IMR-90 (cell line): ENCODE results near the gene EGFL7.

Source experiments
- CHD1 ChIP-seq: IDR thresholded peaks from 2 replicates; pipeline ENCODE4 v1.6.1; 2012; ENCODE audit warnings: low read depth, low read length, improper control_type of control experiment
- MAFK ChIP-seq: IDR thresholded peaks from 2 replicates; pipeline ENCODE4 v1.6.1; 2012; ENCODE audit warnings: low read depth, low read length, improper control_type of control experiment
- NFE2L2 ChIP-seq: fragments of 150-350 bp; IDR thresholded peaks from 2 replicates; pipeline ENCODE4 v1.6.1; 2016; ENCODE audit warnings: low read depth, mild to moderate bottlenecking, low read length
- POLR2A ChIP-seq: IDR thresholded peaks from 2 replicates; pipeline ENCODE4 v1.6.1; 2012; ENCODE audit warnings: mild to moderate bottlenecking, low read depth, low read length
- RFX5 ChIP-seq: IDR thresholded peaks from 2 replicates; pipeline ENCODE4 v1.8.0; 2012; ENCODE audit warnings: low read depth, mild to moderate bottlenecking, low read length, moderate library complexity
- SMC3 ChIP-seq: fragments of 150-350 bp; IDR thresholded peaks from 2 replicates; pipeline ENCODE4 v1.6.1; 2016; ENCODE audit warnings: low read depth, mild to moderate bottlenecking, antibody characterized with exemption, low read length, moderate library complexity
- TF ChIP-seq, protein P1 (sequence below): conservative IDR thresholded peaks from 2 replicates; pipeline ENCODE4 v1.5.1; 2012; ENCODE audit warnings: mild to moderate bottlenecking, low read depth, low read length, improper control_type of control experiment
- TF ChIP-seq, protein P2 (sequence below): fragments of 150-350 bp; IDR thresholded peaks from 2 replicates; pipeline ENCODE4 v1.6.1; 2017; ENCODE audit warnings: mild to moderate bottlenecking, antibody characterized with exemption, low read length, low read depth
- TF ChIP-seq, protein P3 (sequence below): fragments of 150-350 bp; IDR thresholded peaks from 2 replicates; pipeline ENCODE4 v1.6.1; 2016; ENCODE audit warnings: low read depth, mild to moderate bottlenecking, low read length, moderate library complexity, borderline replicate concordance

DNA sequence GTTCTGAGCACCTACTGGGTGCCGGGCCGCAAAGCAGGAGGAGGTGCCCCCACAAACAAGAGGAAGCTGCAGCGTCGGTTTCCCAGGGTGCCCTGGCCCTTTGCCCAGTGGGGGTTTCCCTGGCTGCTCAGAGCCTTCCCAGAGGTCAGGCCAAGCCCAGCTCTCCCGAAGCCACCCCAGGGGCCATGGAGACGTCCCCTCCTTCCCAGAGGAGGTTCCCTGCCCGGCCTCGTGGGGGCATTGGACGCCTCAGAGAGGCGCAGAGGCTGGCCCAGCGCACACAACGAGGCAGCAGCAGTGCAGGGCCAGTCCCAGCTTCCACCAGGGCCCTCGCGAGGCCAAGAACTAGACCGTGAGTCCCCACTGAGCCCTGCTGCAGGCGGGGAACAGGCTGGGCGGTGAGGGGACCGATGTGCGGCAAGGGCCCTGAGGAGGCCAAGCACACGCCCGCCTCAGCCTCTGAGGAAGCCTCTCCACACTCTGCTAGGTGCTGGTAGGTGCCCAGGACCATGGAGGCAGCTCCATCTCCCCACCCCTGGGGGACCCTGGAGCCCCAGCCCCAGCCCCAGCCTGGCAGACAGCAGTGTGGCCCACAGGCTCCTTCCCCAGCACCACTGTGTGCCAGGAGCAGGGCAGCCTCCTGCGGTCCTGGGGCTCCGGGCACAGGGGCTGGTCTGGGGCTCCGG is 56.6 kb downstream of the EGFL7 start:
- TF ChIP-seq, protein P1, sequence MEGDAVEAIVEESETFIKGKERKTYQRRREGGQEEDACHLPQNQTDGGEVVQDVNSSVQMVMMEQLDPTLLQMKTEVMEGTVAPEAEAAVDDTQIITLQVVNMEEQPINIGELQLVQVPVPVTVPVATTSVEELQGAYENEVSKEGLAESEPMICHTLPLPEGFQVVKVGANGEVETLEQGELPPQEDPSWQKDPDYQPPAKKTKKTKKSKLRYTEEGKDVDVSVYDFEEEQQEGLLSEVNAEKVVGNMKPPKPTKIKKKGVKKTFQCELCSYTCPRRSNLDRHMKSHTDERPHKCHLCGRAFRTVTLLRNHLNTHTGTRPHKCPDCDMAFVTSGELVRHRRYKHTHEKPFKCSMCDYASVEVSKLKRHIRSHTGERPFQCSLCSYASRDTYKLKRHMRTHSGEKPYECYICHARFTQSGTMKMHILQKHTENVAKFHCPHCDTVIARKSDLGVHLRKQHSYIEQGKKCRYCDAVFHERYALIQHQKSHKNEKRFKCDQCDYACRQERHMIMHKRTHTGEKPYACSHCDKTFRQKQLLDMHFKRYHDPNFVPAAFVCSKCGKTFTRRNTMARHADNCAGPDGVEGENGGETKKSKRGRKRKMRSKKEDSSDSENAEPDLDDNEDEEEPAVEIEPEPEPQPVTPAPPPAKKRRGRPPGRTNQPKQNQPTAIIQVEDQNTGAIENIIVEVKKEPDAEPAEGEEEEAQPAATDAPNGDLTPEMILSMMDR, result no peak
- TF ChIP-seq, protein P2, sequence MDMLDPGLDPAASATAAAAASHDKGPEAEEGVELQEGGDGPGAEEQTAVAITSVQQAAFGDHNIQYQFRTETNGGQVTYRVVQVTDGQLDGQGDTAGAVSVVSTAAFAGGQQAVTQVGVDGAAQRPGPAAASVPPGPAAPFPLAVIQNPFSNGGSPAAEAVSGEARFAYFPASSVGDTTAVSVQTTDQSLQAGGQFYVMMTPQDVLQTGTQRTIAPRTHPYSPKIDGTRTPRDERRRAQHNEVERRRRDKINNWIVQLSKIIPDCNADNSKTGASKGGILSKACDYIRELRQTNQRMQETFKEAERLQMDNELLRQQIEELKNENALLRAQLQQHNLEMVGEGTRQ, result no peak
- TF ChIP-seq, protein P3, sequence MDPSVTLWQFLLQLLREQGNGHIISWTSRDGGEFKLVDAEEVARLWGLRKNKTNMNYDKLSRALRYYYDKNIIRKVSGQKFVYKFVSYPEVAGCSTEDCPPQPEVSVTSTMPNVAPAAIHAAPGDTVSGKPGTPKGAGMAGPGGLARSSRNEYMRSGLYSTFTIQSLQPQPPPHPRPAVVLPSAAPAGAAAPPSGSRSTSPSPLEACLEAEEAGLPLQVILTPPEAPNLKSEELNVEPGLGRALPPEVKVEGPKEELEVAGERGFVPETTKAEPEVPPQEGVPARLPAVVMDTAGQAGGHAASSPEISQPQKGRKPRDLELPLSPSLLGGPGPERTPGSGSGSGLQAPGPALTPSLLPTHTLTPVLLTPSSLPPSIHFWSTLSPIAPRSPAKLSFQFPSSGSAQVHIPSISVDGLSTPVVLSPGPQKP, result no peak
- TF ChIP-seq MAFK (no peak), SMC3 (no peak), POLR2A (no peak), RFX5 (no peak), NFE2L2 (no peak), CHD1 (no peak)
